Measurements from ENCODE around the gene GPR183.

GPR183 gene

DNA sequence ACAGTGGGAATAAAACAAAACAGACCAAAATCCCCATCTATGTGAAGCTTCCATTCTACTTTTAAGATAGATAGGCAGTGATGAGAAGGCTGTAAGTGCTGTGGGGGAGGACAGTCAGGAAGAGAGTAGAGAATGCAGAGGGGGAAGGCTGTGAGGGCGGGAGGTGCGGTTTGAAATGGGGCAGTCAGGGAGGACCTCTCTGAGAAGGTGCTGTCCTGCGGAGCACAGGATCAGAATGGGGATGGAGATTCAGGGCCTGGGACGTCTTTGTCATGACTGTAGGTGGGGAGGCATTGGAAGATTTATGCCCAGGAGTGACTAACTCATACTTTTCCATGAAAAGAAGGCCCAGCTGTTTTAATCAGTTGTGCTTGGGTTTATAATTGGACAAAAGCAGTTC, 3.9 kb upstream of the GPR183 start:
- DNase-seq, result no peak

DNA sequence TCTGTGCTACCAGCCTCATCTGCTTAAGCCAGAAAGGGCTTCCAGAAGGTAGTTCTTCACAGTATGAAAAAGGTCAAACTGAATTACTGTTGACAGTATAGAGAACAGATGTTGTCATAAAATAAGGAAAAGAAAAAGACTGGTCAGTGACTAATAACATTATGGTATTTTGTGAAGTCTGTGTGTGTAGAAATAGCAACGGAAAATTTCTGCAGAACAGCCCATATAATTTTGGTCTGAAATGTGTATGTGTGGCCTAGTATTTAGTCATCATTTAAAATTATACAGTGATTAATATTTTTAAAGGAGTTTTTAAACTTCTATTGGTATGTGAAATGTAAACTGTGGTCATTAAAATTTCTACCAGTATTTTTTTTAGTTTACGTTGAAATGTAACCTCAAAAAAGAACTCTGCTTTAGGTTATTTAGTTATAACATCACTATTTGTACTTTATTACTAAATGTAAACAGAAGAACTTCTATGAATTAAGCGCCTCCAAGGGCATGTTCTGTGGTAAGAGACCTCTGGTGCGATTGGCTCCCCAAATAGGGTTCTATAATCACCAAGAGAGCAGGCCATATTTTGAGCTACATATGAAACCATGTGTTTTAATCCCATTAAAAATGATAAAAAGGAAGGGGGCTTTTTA, 3.3 kb upstream of the GPR183 start:
- DNase-seq, result no peak

DNA sequence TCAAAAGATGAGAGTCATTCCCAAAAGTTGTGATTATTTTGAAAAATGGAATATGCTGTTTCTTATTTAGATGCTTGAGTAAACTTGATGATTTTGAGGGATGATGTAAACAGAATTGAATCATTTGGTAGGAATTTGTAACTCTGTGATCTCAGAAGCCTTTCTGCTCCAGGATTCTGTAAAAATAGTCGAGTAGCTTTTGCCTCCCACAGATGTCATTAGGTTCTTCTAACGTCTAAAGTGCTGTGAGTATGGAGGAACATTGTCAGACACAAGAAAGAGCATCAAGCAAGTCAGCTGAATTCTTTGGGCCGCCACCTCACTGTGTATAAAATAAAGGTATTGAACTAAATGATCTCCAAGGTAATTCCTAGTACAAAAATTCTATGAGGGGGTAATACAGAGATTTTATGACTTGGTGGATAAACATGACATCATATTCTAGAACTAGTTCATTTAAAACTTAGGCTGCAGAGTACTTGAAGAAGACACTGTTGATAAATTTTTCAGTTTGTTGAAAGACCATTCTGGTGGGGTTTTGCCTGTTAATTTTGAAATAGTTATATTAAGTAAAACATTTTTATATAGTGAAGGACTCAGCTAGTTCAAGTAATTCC, 1.4 kb upstream of the GPR183 start:
- no peak for DNase-seq

DNA sequence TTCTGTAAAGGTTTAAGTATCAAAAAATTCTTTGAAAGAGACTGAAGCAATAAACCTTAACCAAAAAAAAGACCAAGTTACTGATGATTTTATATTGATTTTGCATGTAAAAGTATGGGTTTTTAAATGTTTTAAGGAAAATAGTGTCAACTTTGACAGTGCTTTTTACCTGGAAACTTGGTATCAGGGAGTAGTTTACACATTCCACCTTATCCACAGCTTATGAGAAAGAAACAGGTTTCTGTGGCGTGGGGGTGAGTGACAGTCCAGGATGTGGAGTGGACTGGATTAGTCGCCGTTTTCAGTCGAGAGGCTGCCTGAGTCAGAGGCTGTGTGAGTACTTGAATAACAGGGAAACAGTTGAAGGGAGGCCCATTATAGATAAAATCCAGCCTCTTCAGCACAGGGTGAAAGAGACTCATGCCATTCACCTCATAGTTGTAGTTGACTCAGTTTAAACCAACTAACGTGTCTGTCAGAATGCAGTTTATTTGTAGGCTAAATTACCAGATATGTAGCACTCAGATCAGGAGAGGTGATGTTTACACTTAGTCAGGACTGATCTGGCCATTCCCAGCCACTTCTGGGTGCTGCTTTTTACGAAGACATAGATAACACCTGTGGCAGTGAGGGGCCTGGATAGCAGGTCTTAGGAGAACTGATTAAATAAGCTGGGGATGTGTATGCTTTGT, 595 bp upstream of the GPR183 start:
- DNase-seq, result no peak

DNA sequence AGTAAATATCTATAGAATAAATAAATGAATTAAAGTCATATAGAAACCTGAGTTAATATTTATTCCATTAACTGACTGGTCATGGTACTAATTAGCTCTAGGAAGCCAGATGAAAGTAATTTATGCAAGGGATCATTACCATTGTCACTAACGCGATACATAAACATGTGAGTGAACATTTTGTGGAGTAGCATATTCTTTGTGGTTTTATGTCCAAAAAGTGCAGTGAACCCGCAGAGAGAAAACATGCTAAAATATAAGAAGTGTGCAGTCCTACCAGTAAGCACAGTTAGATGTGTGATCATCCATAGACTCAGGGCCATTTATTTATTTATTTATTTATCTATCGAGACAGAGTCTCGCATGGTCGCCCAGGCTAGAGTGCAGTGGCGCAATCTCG, 1.6 kb downstream of the GPR183 start:
- no peak for DNase-seq

DNA sequence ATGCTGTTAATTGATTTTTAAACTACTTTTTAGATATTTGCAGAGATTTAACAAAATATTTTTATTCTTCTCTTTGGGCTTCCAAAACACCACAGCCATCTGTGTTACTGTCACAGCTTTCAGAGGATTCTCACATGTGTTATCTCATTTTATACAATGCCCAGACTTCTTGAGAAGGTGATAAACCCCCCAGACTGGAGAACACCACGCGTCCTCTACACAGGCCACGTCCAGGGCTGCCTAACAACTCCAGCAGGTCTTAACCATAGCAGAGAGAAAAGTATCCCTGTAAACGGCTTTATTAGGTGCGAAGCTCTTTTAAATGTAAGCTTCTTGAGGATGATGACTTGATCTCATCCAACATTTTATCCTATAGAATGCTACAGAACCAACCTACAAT, 2.0 kb downstream of the GPR183 start:
- no peak for DNase-seq

DNA sequence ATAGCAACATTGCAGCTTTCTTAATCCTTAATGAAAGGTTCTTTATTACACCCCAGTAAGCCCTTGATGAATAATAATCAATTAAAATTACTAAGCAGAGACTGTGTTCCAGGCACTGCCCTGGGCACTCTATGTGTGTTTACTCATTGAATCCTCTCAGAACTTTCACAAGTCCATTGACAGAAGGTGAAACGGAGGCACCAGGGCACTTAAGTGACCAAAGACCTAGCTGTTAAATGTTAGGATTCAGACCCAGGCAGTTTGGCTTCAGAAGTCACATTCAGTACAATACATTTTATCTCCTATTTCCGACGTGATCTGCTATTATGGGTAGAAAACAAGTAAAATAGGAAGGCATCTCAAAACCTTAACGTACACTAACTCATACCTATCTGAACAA, 2.7 kb downstream of the GPR183 start:
- DNase-seq, result no peak

DNA sequence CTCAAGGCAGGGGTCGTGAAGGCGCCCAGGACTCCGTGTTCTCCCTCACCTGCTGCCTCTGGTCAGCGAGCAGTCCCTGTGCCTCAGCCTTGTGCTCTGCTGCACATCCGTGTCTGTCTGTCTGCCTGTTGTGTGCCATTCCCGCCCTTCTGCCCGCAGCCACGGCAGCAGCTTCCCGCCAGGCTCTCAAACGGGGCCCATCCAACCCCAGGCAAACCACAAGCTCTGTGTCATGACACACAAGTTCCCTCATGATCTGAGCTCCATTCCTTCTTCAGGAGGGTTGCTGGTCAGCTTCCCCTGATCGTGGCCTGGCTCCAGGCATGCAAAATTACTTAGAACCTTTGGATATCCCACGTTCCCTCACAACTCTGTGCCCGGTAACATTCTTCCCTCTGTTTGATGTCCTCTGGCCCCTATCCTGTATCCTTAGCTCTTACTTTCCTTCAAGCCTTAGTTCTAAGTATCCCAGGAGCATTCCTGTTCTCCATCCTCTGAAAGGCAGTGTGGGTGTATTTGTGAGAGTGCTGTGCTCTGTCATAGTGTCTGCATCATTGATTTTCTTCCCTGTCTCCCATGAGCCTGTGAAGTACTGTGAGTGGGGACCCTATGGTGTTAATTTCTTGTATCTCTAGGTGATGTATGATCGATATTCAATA, 3.2 kb downstream of the GPR183 start:
- no peak for DNase-seq

DNA sequence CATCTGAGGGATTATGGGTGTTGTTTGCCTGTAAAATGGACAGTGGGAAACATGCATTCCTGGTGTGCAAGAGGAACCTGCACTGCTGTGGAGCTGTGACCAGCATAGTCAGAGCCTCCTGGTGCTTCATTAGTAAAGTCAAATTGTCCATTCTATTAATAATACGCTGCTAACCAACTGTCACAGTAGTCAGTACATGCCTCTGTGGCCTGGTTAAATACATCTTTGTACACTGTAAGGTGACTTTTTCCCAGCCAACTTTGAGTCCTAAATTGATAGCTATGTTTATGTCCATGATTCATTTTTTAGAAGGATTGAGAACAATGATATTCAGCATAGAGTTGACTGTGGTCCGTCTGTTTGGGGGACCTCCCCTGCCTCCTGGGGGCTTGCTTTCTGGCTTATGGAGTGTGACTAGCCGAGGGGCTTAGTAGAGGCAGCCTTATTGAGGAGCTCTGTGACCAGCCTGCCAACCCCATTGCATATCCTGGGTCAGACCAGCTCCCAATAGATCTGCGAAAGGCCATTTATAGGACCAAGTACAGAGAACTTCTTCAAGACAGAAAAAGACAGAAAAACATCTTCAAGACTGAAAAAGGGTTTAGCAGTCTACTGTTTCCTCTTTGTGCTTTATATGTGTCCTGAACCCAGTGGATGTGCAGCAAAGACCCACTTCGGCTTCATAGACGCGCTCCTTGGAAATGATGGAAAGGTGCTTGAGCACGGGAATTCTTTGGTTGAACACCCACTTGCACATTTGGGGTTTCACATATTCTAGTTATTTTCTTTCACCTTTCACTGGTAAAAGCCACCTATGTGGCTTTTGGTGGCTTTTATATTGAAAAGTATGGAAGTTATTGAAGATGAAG, 4.3 kb downstream of the GPR183 start:
- DNase-seq, result no peak

DNA sequence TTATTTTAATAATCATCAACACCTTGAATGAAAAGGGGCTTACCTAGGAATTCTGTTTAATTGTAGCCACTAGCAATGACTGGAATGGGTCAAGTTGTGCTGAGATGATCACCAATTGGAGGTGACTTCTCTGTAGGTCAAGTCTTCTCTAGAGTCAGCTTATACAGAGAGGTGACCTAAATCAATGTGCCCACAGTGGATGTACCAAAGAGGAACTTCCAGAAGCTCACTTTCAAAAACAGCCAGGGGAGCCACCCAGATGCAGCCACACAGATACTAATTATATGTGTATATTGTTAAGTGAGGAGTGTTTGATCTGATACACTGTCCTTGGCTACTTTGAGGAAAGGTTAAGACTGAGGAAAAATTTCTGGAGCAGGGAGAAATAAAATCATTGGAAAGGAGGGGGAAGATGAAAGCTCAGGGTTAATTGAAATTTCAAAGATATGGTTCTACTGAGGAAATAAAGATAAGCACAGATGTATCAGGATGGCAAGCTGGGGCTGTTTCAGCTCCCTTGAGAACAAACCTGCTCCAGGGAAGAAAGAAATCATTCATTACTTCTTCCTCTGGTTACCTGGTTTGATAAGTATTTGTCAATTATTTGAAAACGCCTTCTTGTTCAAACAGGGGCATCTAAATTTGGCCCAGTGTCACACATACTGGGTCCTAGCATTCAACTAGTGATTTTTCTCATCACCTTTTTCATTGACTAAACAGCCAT, 5.1 kb downstream of the GPR183 start:
- DNase-seq, result no peak

DNA sequence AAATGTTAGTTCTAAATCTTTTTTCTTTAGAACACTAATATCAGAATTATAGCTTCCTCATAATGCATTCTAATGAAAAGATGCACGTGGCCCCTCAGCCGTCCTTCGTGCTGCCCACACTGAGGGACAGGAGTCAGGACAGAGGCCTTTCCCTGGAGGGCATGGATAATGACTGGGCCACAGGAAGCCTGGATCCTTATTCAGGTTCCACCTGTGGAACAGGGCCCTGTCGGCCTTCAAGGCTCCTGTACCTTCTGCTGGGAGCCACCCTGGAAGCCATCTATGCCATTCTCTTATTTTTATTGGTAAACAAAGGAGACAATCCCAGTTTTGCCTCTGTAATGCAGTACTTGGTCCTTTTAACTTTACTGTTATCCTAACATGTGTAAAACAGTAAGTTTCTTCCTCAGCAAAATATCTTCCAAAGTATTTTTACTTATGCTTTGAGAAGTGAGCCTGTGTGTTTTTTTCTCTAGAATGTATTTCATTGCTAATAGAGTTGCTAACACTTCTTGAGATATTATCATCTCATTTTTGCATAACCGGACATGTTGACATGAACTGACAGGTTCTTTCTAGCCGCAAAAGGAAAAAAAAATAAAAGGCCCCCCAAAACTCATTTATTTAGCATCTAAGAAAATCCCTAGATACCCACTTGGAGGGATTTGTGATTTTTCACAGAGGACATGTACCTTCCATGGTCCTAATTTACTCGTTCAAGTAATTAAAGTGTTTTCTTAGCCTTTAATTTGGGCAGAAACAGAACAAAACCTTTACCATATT, 6.0 kb downstream of the GPR183 start:
- DNase-seq, result no peak

DNA sequence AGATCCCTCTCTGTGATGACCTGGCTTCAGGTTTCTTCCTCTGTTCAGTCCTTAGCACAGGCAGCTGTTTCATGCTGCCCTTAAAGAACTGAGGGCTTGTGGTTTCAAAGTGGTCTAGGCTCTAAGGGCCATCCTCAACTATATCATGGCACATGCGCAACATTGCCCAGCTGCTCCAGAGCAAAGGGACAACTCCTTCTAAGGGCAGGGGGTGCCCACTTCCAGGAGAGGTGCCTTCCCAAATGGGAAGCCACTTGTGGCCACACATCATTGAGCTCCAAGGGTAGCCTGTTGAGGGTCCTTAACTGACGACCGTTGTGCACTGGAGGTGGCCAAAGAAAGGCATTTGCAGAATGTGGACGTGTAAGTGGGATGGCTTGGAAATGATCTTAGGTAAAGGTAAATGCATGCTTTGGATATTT, 7.3 kb downstream of the GPR183 start:
- DNase-seq, result no peak

DNA sequence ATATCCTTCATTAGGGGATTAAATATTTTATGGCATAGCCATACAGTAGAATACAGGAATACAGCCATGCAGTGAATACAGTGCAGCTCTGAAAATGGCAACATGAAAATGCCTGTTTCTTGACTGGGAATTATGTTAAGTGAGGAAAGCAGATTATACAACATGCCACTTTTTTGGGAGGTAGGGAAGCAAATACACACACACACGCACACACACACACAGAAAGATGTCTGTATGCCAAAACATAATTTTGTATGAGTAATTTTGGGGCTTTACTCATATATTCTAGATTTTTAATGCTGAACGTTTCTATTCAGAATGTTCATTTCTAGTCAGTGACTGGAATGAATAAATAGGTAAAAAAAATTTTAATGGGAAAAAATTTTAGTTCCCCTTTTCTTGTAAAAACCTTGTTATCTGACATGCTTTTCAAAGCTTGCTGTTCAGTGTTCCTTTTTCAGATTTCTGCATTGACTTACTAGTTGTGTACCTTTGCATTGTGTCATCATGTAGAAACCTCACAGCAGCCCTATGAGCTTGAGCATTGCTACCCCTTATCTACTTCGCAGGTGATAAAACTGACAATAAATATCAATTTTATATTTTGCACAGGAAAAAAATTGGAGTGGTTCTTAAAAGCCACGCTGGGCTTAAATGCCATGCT, 7.8 kb downstream of the GPR183 start:
- no peak for DNase-seq

DNA sequence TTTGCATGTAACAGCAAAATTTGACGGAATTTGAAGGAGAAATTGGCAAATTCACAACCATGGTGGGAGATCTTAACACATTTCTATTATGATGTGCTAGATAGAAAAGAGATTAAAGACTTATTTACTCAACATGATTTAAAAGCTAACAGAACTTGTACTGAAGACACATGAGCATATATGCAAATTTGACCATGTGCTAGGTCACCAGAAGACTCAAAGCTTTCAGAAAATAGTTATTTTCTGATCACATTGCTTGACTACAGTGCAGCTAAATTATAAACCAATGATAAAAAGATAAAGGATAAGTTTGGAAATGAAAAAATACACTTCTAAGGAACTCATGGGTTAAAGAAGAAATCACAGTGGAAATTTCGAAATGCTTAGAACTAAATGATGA, 9.1 kb downstream of the GPR183 start:
- DNase-seq, result no peak

DNA sequence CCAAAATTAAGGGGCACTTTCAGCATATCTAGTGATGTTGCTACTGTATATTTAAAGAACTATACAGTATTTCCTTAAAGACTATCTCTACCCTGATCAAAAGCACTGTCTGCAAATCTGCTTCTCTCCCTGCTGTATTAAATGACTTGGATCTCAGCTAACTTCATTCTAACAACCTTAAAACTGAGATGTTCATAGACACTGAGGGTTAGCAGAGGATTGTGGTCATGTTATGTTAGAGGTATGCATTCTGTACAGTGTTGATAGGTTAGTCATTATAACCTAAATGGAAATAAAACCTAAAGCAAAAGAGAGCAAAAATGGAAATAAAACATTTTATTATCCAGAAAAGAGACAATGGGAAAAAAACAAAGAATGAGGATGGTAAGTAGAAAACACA, 9.9 kb downstream of the GPR183 start:
- no peak for DNase-seq

DNA sequence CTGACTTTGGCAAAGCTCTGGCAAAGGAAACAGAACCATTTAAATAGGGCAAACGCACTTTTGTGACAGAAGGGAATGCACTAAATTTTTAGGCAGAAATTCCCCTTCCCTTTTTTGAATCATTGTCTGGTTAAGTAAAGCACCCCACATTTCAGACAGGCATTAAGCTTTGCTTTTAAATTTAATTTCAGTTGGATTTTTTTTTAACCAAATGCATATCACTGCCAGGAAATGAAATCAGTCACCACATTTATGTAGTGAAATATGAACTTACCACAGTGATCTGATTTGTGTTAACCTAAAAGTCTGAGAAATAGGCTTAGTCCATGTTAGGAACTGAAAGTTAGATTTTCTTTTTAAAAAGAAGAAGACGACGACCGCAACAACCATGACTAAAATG, 10.8 kb downstream of the GPR183 start:
- DNase-seq, result no peak

DNA sequence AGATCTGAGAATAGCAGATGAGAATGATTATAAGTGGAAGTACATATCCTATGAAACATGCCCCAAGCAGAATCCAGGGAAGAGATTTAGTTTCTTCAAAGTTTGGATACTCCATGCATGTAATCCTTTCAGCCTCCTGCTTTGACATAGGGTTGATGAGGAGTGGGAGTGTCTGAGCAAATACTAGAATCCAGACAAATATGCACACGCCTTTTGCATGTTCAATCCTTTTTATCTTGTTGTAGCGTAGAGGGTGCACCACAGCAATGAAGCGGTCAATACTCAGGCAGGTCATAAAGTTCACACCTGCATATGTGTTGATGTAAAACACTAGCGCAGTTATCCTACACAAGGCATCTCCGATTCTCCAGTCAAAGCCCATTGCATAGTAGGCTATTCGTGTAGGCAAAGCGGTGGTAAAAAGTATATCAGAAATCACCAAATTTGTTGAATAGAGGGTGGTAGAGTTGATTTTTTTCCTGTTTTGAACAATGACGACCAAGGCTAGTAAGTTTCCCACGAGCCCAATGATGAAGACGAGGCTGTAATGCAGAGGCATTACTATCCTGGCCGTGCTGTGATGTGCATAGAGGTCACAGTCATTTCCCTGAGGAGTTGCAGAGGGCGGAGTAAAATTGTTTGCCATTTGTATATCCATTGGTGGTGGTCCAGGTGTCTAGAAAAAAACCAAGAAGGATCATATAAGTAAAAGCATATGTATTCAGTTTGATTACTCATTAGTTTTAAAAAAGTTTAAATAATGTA, 11.5 kb downstream of the GPR183 start:
- DNase-seq, result no peak

DNA sequence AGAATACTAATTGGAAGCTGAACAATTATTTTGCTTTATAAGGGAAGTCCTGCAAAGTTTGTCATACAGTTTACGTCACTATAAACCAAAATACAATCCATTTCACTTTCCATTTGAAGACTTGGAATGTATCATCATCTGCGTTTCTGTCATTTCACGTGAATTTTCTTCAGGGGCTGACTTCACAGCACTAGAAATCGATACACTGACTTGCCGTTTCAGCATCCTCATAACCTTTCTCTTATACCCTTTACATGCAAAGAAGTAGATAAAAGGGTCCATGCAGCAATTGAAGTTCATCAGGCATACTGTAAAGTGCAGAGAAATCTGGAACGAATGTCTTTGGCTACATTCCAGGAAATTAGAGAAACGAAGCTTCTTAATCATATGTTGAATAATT, 12.2 kb downstream of the GPR183 start:
- no peak for DNase-seq

DNA sequence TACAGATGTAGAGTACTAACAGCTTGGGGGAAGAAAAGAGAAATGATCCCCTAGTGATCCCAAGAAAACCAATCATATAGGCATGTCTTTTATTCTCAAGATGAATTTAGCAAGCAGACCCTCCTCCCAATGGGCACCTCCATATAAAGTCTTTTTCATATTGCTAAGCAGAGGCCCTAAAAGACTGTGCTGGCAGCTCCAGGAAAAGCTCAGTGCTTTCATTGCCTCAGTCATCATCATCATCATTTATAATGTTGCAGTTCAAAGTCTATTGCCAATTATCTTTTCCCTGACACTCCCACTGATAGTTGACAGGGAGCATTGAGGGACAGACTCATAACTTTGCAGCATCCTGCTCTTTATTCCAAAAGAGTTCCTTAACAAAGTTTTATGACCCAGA, 13.0 kb downstream of the GPR183 start:
- DNase-seq, result no peak

DNA sequence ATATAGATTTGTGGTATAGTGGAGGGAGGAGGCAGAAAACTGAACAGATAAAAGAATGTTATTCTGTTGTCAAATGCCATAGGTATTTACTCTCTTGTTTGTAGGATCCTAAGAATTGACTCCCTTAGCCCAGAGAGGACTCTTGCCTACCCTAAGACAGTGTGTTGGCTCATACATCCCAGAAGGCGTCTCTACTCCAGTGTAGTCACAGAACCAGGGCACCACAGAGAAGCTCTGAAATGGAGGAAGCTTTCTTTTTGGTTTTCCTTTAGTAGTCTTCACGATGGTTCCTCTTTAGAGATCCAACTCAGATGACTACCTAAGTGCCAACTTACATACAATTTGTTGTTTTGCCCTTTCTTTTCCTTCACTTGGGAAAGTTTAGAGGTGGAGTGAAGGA, 14.0 kb downstream of the GPR183 start:
- no peak for DNase-seq

All from NCI-H2171 (cell line).